Spinal cord (tissue), 10 donors: ENCODE results near the gene CCNC. TPM values are rescaled to one million over a fixed set of nuclear protein-coding genes. Genes with fewer than 3 reads are reported as not detected.

Source experiments
- DNase-seq, 6 donors: peaks; one replicate each; pipeline versions ENCODE4 v3.0.0 to v3.0.0-alpha.2; 2013 to 2015; ENCODE audit warnings: low spot score in 6 of 6, low read depth in 4 of 6
- H3K27ac ChIP-seq: one replicate; pipeline ENCODE4 v1.5.1; 2013; ENCODE audit warnings: low read depth, low read length, control low read depth
- H3K27me3 ChIP-seq: one replicate; pipeline ENCODE4 v1.6.1; 2013; ENCODE audit warnings: low read length; ENCODE audit not compliant: control insufficient read depth, insufficient read depth
- H3K36me3 ChIP-seq: one replicate; pipeline ENCODE4 v1.6.1; 2013; ENCODE audit warnings: low read length; ENCODE audit not compliant: control insufficient read depth, insufficient read depth
- H3K4me1 ChIP-seq: one replicate; pipeline ENCODE4 v1.6.1; 2013; ENCODE audit warnings: low read length; ENCODE audit not compliant: control insufficient read depth, insufficient read depth
- H3K4me3 ChIP-seq: one replicate; pipeline ENCODE4 v1.5.1; 2013; ENCODE audit warnings: low read depth, low read length, control low read depth
- H3K9me3 ChIP-seq: one replicate; pipeline ENCODE4 v1.6.1; 2013; ENCODE audit warnings: low read length; ENCODE audit not compliant: control insufficient read depth, insufficient read depth
- WGBS: methylation state at CpG from one replicate; pipeline ENCODE4 v1.1.5; 2013; ENCODE audit warnings: missing lambda C conversion rate; ENCODE audit not compliant: insufficient coverage; 5-methylcytosine and 5-hydroxymethylcytosine counted together
- polyA plus RNA-seq, 2 donors: library from polyadenylated mRNA; unstranded; fragments of 120-200 nt; gene quantifications; one replicate each; pipeline ENCODE4 v1.2.1, GENCODE V29; 2013; ENCODE audit not compliant: insufficient read length in 2 of 2
- small RNA-seq: library from RNA; depleted of rRNA; stranded (forward); fragments of <200 nt; gene quantifications from one replicate; pipeline ENCODE3, GENCODE V24; 2014; ENCODE audit warnings: low replicate concordance
- total RNA-seq, 2 donors: library from RNA; depleted of rRNA in 1 of 2; stranded (reverse); fragments of 120-200 nt in 1 of 2; fragments of >200 nt in 1 of 2; gene quantifications; one replicate each; pipeline versions ENCODE4 v1.2.3 to v1.2.4, GENCODE V29; 2013 to 2014
- donor health status: healthy.

Gene CCNC
- total and polyA plus RNA-seq, 4 donors, result 45.3 to 90.2 (median 64.4) TPM

GRCh38 chr6:99519446-99519845 is 49.0 kb downstream of the CCNC start:
- Histone ChIP-seq H3K4me1 (peaks cover 8% of the 10 kb centered on the region), H3K36me3 (no peaks in the 10 kb centered on the region), H3K27me3 (no peaks in the 10 kb centered on the region), H3K9me3 (no peaks in the 10 kb centered on the region), H3K4me3 (no peak overlapping the region), H3K27ac (no peak overlapping the region)
- WGBS, result no CpG with 5 or more reads among the region's 1 CpG
- no peak for DNase-seq

GRCh38 chr6:99514089-99514488 is 54.4 kb downstream of the CCNC start:
- H3K27me3 ChIP-seq, result no peaks in the 10 kb centered on the region
- 26% methylated on average over 2 of the region's 8 CpGs for WGBS
- no peak overlapping the region for H3K4me3 ChIP-seq
- no peaks in the 10 kb centered on the region for H3K9me3 ChIP-seq
- no peaks in the 10 kb centered on the region for H3K36me3 ChIP-seq
- DNase-seq, result peak in 2 of 6 donors; percentile 13 to 27
- no peaks in the 10 kb centered on the region for H3K4me1 ChIP-seq
- no peak overlapping the region for H3K27ac ChIP-seq

GRCh38 chr6:99512033-99512432 is 56.4 kb downstream of the CCNC start:
- no CpG with 5 or more reads among the region's 1 CpG for WGBS
- Histone ChIP-seq H3K36me3 (no peaks in the 10 kb centered on the region), H3K27ac (no peak overlapping the region), H3K4me3 (no peak overlapping the region), H3K9me3 (no peaks in the 10 kb centered on the region), H3K4me1 (no peaks in the 10 kb centered on the region), H3K27me3 (no peaks in the 10 kb centered on the region)
- DNase-seq, result no peak

- DNase-seq, result no peak
- Histone ChIP-seq H3K4me1 (no peaks in the 10 kb centered on the region), H3K4me3 (no peak overlapping the region), H3K27me3 (no peaks in the 10 kb centered on the region), H3K9me3 (no peaks in the 10 kb centered on the region), H3K27ac (no peak overlapping the region), H3K36me3 (no peaks in the 10 kb centered on the region)
- no CpG with 5 or more reads among the region's 3 CpGs for WGBS
Measured at GRCh38 chr6:99507648-99508047, 60.8 kb downstream of the CCNC start.

- Histone ChIP-seq H3K27ac (no peak overlapping the region), H3K4me1 (no peaks in the 10 kb centered on the region), H3K36me3 (no peaks in the 10 kb centered on the region), H3K27me3 (no peaks in the 10 kb centered on the region), H3K9me3 (no peaks in the 10 kb centered on the region), H3K4me3 (no peak overlapping the region)
- DNase-seq, result peak in 1 of 6 donors; percentile 33
- WGBS, result 80% methylated on average over 1 of the region's 2 CpGs
Measured at GRCh38 chr6:99501762-99502161, 66.7 kb downstream of the CCNC start.

GRCh38 chr6:99498421-99498820 is 70.0 kb downstream of the CCNC start:
- H3K27me3 ChIP-seq, result no peaks in the 10 kb centered on the region
- DNase-seq, result peak in 1 of 6 donors; percentile 9
- no CpG with 5 or more reads among the region's 1 CpG for whole genome bisulfite sequencing
- H3K4me3 ChIP-seq, result no peak overlapping the region
- H3K27ac ChIP-seq, result no peak overlapping the region
- no peaks in the 10 kb centered on the region for H3K4me1 ChIP-seq
- H3K36me3 ChIP-seq, result no peaks in the 10 kb centered on the region
- H3K9me3 ChIP-seq, result no peaks in the 10 kb centered on the region

GRCh38 chr6:99495466-99495865 is 73.0 kb downstream of the CCNC start:
- no peak overlapping the region for H3K4me3 ChIP-seq
- H3K27ac ChIP-seq, result no peak overlapping the region
- no CpG with 5 or more reads among the region's 1 CpG for WGBS
- DNase-seq, result no peak
- H3K4me1 ChIP-seq, result no peaks in the 10 kb centered on the region
- H3K9me3 ChIP-seq, result no peaks in the 10 kb centered on the region
- H3K36me3 ChIP-seq, result no peaks in the 10 kb centered on the region
- H3K27me3 ChIP-seq, result no peaks in the 10 kb centered on the region

Small RNAs within 50 kb of the gene (small RNA-seq; reads per million reads assigned to genes)
- not detected for gene RF00019

Other genes with a start within 250 kb of the CCNC start
- 10 to 100 TPM; 11.7 to 31.7 TPM for gene FAXC, start 219.0 kb downstream of the CCNC start, total RNA-seq
- 10 to 100 TPM; 40.6 to 51.9 TPM for gene FAXC, start 219.0 kb downstream of the CCNC start, polyA plus RNA-seq
- gene COQ3, start 174.5 kb downstream of the CCNC start, total RNA-seq, result 1 to 10 TPM; 8.7 to 9.2 TPM
- gene COQ3, start 174.5 kb downstream of the CCNC start, polyA plus RNA-seq, result 10 to 100 TPM; 16.2 to 17.3 TPM
- gene PNISR, start 143.4 kb downstream of the CCNC start, total RNA-seq, result 100 to 1,000 TPM; 159 to 182 TPM
- gene PNISR, start 143.4 kb downstream of the CCNC start, polyA plus RNA-seq, result 100 to 1,000 TPM; 203 to 204 TPM
- gene USP45, start 53.2 kb downstream of the CCNC start, total RNA-seq, result 10 to 100 TPM; 22.3 to 53.3 TPM
- gene USP45, start 53.2 kb downstream of the CCNC start, polyA plus RNA-seq, result 1 to 10 TPM; 8.2 to 9.1 TPM
- 1 to 10 TPM in 1 of 2 donors, under 1 TPM in 1; 0.33 to 1.7 TPM for gene PRDM13, start 38.2 kb upstream of the CCNC start, total RNA-seq
- gene PRDM13, start 38.2 kb upstream of the CCNC start, polyA plus RNA-seq, result 1 to 10 TPM; 1.8 to 2.3 TPM